HEK293 (cell line): Measurements from ENCODE around the gene ELAVL2.
A peak's percentile ranks its signal among the peaks of the same experiment; 100 is the strongest.

Experiments
- CTCF ChIA-PET: fragments of 350-600 bp; formaldehyde crosslinking; extraction: SDS; loops from one replicate; lab custom pipeline; 2021; ENCODE audit warnings: antibody characterized with exemption; lab: Yijun Ruan, JAX
- POLR2A ChIA-PET: fragments of 300-600 bp; formaldehyde crosslinking; extraction: SDS; loops from one replicate; lab custom pipeline; 2020; ENCODE audit warnings: antibody characterized with exemption, inconsistent platforms; lab: Yijun Ruan, JAX
- H3K27ac ChIP-seq: fragments of 200-500 bp; sonication (Bioruptor generic); 2 replicates; pipeline ENCODE4 v1.5.1; 2014; ENCODE audit warnings: low read depth, low read length, control low read depth, inconsistent platforms; ENCODE audit errors: extremely low read depth
- H3K36me3 ChIP-seq, 2 experiments: fragments of 200-500 bp in 1 of 2; sonication (Bioruptor generic) in 1 of 2; 1 replicate in 1 of 2; 2 replicates in 1 of 2; pipeline ENCODE4 v1.5.1; 2014 to 2017; ENCODE audit warnings: inconsistent platforms in 2 of 2, low read length in 2 of 2; ENCODE audit not compliant: control insufficient read depth in 2 of 2, insufficient read depth in 1 of 2
- H3K4me1 ChIP-seq: fragments of 200-500 bp; sonication (Bioruptor generic); 2 replicates; pipeline ENCODE4 v1.5.1; 2014; ENCODE audit warnings: mild to moderate bottlenecking, low read length, inconsistent platforms; ENCODE audit not compliant: control insufficient read depth, insufficient read depth
- H3K4me3 ChIP-seq: 2 replicates; pipeline ENCODE4 v1.5.1; 2011; ENCODE audit warnings: low read depth, mild to moderate bottlenecking, control low read depth, low read length, moderate library complexity
- H3K9me3 ChIP-seq: fragments of 200-500 bp; sonication (Bioruptor generic); 2 replicates; pipeline ENCODE4 v1.5.1; 2014; ENCODE audit warnings: low read depth, low read length, inconsistent platforms; ENCODE audit not compliant: control insufficient read depth, insufficient read depth
- BCL11A ChIP-seq: fragments of 450-650 bp; formaldehyde crosslinking; IDR thresholded peaks from 2 replicates; pipeline ENCODE4 v1.5.1; 2016; ENCODE audit warnings: low read depth, missing biosample characterization, missing genetic modification characterization
- FEZF1 ChIP-seq: fragments of 450-650 bp; formaldehyde crosslinking; IDR thresholded peaks from 2 replicates; pipeline ENCODE4 v1.5.1; 2016; ENCODE audit warnings: missing biosample characterization, missing genetic modification characterization
- GLI2 ChIP-seq: fragments of 450-650 bp; formaldehyde crosslinking; IDR thresholded peaks from 2 replicates; pipeline ENCODE4; 2017; ENCODE audit warnings: missing biosample characterization, missing genetic modification characterization, low read depth, borderline replicate concordance
- KLF8 ChIP-seq: fragments of 450-650 bp; formaldehyde crosslinking; IDR thresholded peaks from 2 replicates; pipeline ENCODE4 v1.5.1; 2016; ENCODE audit warnings: missing biosample characterization, missing genetic modification characterization
- MYNN ChIP-seq: fragments of 450-650 bp; formaldehyde crosslinking; IDR thresholded peaks from 2 replicates; pipeline ENCODE4 v1.5.1; 2016; ENCODE audit warnings: missing biosample characterization, missing genetic modification characterization, borderline replicate concordance
- SCRT1 ChIP-seq: fragments of 450-650 bp; formaldehyde crosslinking; IDR thresholded peaks from 2 replicates; pipeline ENCODE4 v1.5.1; 2016; ENCODE audit warnings: missing biosample characterization, missing genetic modification characterization, borderline replicate concordance
- TCF7L2 ChIP-seq: IDR thresholded peaks from 2 replicates; pipeline ENCODE4 v1.6.1; 2011; ENCODE audit warnings: low read depth, mild to moderate bottlenecking, inconsistent platforms, low read length, moderate library complexity, borderline replicate concordance
- WT1 ChIP-seq: fragments of 450-650 bp; formaldehyde crosslinking; IDR thresholded peaks from 2 replicates; pipeline ENCODE4 v1.5.1; 2016; ENCODE audit warnings: missing biosample characterization, missing genetic modification characterization
- ZIC2 ChIP-seq: fragments of 450-650 bp; formaldehyde crosslinking; IDR thresholded peaks from 2 replicates; pipeline ENCODE4 v1.5.1; 2016; ENCODE audit warnings: missing biosample characterization, missing genetic modification characterization
- ZNF10 ChIP-seq: fragments of 450-650 bp; formaldehyde crosslinking; IDR thresholded peaks from 2 replicates; pipeline ENCODE4 v1.5.1; 2017; ENCODE audit warnings: missing biosample characterization, missing genetic modification characterization
- ZNF132 ChIP-seq: fragments of 450-650 bp; formaldehyde crosslinking; IDR thresholded peaks from 2 replicates; pipeline ENCODE4 v1.5.1; 2017; ENCODE audit warnings: missing biosample characterization, missing genetic modification characterization, borderline replicate concordance
- ZNF211 ChIP-seq: fragments of 450-650 bp; formaldehyde crosslinking; IDR thresholded peaks from 2 replicates; pipeline ENCODE4 v1.5.1; 2016; ENCODE audit warnings: low read depth, missing biosample characterization, missing genetic modification characterization
- ZNF24 ChIP-seq: fragments of 450-650 bp; formaldehyde crosslinking; IDR thresholded peaks from 2 replicates; pipeline ENCODE4 v1.5.1; 2016; ENCODE audit warnings: missing biosample characterization, missing genetic modification characterization
- ZNF366 ChIP-seq: fragments of 450-650 bp; formaldehyde crosslinking; conservative IDR thresholded peaks from 2 replicates; pipeline ENCODE4 v1.5.1; 2016; ENCODE audit warnings: missing biosample characterization, missing genetic modification characterization
- ZNF521 ChIP-seq: fragments of 450-650 bp; formaldehyde crosslinking; IDR thresholded peaks from 2 replicates; pipeline ENCODE4 v1.5.1; 2017; ENCODE audit warnings: missing biosample characterization, mild to moderate bottlenecking, missing genetic modification characterization
- ZNF585B ChIP-seq: fragments of 450-650 bp; formaldehyde crosslinking; IDR thresholded peaks from 2 replicates; pipeline ENCODE4 v1.5.1; 2016; ENCODE audit warnings: missing biosample characterization, missing genetic modification characterization
- ZNF621 ChIP-seq: fragments of 450-650 bp; formaldehyde crosslinking; IDR thresholded peaks from 2 replicates; pipeline ENCODE4 v1.5.1; 2017; ENCODE audit warnings: missing biosample characterization, missing genetic modification characterization
- ZNF704 ChIP-seq: fragments of 450-650 bp; formaldehyde crosslinking; IDR thresholded peaks from 2 replicates; pipeline ENCODE4 v1.5.1; 2016; ENCODE audit warnings: missing biosample characterization, missing genetic modification characterization
- TF ChIP-seq, protein P1 (sequence below): fragments of 450-650 bp; formaldehyde crosslinking; IDR thresholded peaks from 2 replicates; pipeline ENCODE4 v1.5.1; 2016; ENCODE audit warnings: missing biosample characterization, missing genetic modification characterization, borderline replicate concordance
- TF ChIP-seq, protein P2 (sequence below): fragments of 450-650 bp; formaldehyde crosslinking; IDR thresholded peaks from 2 replicates; pipeline ENCODE4 v1.5.1; 2016; ENCODE audit warnings: missing biosample characterization, missing genetic modification characterization
- TF ChIP-seq, protein P3 (sequence below): fragments of 450-650 bp; formaldehyde crosslinking; IDR thresholded peaks from 2 replicates; pipeline ENCODE4 v1.5.1; 2016; ENCODE audit warnings: missing biosample characterization, missing genetic modification characterization
- TF ChIP-seq, protein P4 (sequence below): fragments of 450-650 bp; formaldehyde crosslinking; IDR thresholded peaks from 2 replicates; pipeline ENCODE4 v1.5.1; 2017; ENCODE audit warnings: missing biosample characterization, missing genetic modification characterization

The ELAVL2 gene

GRCh38 chr9:23789529-23790254, 36.3 kb downstream of the ELAVL2 start (continued):
- TF ChIP-seq, protein P1, sequence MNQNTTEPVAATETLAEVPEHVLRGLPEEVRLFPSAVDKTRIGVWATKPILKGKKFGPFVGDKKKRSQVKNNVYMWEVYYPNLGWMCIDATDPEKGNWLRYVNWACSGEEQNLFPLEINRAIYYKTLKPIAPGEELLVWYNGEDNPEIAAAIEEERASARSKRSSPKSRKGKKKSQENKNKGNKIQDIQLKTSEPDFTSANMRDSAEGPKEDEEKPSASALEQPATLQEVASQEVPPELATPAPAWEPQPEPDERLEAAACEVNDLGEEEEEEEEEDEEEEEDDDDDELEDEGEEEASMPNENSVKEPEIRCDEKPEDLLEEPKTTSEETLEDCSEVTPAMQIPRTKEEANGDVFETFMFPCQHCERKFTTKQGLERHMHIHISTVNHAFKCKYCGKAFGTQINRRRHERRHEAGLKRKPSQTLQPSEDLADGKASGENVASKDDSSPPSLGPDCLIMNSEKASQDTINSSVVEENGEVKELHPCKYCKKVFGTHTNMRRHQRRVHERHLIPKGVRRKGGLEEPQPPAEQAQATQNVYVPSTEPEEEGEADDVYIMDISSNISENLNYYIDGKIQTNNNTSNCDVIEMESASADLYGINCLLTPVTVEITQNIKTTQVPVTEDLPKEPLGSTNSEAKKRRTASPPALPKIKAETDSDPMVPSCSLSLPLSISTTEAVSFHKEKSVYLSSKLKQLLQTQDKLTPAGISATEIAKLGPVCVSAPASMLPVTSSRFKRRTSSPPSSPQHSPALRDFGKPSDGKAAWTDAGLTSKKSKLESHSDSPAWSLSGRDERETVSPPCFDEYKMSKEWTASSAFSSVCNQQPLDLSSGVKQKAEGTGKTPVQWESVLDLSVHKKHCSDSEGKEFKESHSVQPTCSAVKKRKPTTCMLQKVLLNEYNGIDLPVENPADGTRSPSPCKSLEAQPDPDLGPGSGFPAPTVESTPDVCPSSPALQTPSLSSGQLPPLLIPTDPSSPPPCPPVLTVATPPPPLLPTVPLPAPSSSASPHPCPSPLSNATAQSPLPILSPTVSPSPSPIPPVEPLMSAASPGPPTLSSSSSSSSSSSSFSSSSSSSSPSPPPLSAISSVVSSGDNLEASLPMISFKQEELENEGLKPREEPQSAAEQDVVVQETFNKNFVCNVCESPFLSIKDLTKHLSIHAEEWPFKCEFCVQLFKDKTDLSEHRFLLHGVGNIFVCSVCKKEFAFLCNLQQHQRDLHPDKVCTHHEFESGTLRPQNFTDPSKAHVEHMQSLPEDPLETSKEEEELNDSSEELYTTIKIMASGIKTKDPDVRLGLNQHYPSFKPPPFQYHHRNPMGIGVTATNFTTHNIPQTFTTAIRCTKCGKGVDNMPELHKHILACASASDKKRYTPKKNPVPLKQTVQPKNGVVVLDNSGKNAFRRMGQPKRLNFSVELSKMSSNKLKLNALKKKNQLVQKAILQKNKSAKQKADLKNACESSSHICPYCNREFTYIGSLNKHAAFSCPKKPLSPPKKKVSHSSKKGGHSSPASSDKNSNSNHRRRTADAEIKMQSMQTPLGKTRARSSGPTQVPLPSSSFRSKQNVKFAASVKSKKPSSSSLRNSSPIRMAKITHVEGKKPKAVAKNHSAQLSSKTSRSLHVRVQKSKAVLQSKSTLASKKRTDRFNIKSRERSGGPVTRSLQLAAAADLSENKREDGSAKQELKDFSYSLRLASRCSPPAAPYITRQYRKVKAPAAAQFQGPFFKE (tag by site-specific recombination): no peak
- no peak for TF ChIP-seq ZNF24 (tag by site-specific recombination)
- TF ChIP-seq, protein P2, sequence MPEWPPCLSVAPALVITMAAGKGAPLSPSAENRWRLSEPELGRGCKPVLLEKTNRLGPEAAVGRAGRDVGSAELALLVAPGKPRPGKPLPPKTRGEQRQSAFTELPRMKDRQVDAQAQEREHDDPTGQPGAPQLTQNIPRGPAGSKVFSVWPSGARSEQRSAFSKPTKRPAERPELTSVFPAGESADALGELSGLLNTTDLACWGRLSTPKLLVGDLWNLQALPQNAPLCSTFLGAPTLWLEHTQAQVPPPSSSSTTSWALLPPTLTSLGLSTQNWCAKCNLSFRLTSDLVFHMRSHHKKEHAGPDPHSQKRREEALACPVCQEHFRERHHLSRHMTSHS (tag by site-specific recombination): no peak
- no peak for TF ChIP-seq ZNF521 (tag by site-specific recombination)
- no peak for TF ChIP-seq ZNF132 (tag by site-specific recombination)
- peak; percentile 63; the same call in 1 of the 2 replicates for TF ChIP-seq BCL11A (tag by site-specific recombination)
- no peak for TF ChIP-seq ZNF211 (tag by site-specific recombination)
- TF ChIP-seq WT1 (tag by site-specific recombination): peak; percentile 81
- no peak for TF ChIP-seq MYNN
- peak; percentile 59; the same call in 1 of the 2 replicates for TF ChIP-seq GLI2 (tag by site-specific recombination)
- peak; percentile 34; the same call in 1 of the 2 replicates for TF ChIP-seq SCRT1
- TF ChIP-seq TCF7L2: no peak
- TF ChIP-seq KLF8 (tag by site-specific recombination): 0 out of 2 replicates have a peak, but pooled peaks have one; percentile 56
- TF ChIP-seq ZNF10 (tag by site-specific recombination): peak; percentile 30; the same call in 1 of the 2 replicates
- peak; percentile 83 for TF ChIP-seq FEZF1 (tag by site-specific recombination)
- TF ChIP-seq ZNF585B: no peak
- 0 out of 2 replicates have a peak, but pooled peaks have one; percentile 13 for TF ChIP-seq ZNF366
- no peak for TF ChIP-seq ZNF704

- no peak for TF ChIP-seq ZIC2 (tag by site-specific recombination)
- TF ChIP-seq, protein P3, sequence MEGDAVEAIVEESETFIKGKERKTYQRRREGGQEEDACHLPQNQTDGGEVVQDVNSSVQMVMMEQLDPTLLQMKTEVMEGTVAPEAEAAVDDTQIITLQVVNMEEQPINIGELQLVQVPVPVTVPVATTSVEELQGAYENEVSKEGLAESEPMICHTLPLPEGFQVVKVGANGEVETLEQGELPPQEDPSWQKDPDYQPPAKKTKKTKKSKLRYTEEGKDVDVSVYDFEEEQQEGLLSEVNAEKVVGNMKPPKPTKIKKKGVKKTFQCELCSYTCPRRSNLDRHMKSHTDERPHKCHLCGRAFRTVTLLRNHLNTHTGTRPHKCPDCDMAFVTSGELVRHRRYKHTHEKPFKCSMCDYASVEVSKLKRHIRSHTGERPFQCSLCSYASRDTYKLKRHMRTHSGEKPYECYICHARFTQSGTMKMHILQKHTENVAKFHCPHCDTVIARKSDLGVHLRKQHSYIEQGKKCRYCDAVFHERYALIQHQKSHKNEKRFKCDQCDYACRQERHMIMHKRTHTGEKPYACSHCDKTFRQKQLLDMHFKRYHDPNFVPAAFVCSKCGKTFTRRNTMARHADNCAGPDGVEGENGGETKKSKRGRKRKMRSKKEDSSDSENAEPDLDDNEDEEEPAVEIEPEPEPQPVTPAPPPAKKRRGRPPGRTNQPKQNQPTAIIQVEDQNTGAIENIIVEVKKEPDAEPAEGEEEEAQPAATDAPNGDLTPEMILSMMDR: peak; percentile 12; the same call in 1 of the 2 replicates
- TF ChIP-seq ZNF621 (tag by site-specific recombination): no peak
- TF ChIP-seq, protein P4, sequence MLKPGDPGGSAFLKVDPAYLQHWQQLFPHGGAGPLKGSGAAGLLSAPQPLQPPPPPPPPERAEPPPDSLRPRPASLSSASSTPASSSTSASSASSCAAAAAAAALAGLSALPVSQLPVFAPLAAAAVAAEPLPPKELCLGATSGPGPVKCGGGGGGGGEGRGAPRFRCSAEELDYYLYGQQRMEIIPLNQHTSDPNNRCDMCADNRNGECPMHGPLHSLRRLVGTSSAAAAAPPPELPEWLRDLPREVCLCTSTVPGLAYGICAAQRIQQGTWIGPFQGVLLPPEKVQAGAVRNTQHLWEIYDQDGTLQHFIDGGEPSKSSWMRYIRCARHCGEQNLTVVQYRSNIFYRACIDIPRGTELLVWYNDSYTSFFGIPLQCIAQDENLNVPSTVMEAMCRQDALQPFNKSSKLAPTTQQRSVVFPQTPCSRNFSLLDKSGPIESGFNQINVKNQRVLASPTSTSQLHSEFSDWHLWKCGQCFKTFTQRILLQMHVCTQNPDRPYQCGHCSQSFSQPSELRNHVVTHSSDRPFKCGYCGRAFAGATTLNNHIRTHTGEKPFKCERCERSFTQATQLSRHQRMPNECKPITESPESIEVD (tag by site-specific recombination): peak; percentile 43
- Histone ChIP-seq H3K27ac (no peak overlapping the region), H3K4me3 (no peak overlapping the region), H3K36me3 (no peaks in the 10 kb centered on the region), H3K9me3 (no peaks in the 10 kb centered on the region), H3K4me1 (peaks cover 33% of the 10 kb centered on the region)
- ChIA-PET POLR2A (no interaction called here), CTCF (interaction anchor here (0.6 to 1.9 kb wide), 3 partner anchors 10 to 108 kb away, joined by 3 to 9 read pairs (median 3); no protein-coding TSS in a partner anchor)
Observed at GRCh38 chr9:23784962-23785361, 41.1 kb downstream of the ELAVL2 start.
